Stimulated activated CD8-positive, alpha-beta memory T cell treated with anti-CD3 and anti-CD28 coated beads, Interleukin-7, amount 100 ng/mL, for 1 hour (primary cell): ENCODE data around the gene FAM200A.
"Not testable (repeated sequence)": the region's sequence is repeated elsewhere in the genome, so short reads cannot be mapped to it uniquely, and the experiment has no call there.

ENCODE experiments used
- DNase-seq, 2 donors: peaks; one replicate each; pipeline ENCODE4 v3.0.0-alpha.2; 2020; ENCODE audit warnings: low read depth in 2 of 2

The FAM200A gene

DNA sequence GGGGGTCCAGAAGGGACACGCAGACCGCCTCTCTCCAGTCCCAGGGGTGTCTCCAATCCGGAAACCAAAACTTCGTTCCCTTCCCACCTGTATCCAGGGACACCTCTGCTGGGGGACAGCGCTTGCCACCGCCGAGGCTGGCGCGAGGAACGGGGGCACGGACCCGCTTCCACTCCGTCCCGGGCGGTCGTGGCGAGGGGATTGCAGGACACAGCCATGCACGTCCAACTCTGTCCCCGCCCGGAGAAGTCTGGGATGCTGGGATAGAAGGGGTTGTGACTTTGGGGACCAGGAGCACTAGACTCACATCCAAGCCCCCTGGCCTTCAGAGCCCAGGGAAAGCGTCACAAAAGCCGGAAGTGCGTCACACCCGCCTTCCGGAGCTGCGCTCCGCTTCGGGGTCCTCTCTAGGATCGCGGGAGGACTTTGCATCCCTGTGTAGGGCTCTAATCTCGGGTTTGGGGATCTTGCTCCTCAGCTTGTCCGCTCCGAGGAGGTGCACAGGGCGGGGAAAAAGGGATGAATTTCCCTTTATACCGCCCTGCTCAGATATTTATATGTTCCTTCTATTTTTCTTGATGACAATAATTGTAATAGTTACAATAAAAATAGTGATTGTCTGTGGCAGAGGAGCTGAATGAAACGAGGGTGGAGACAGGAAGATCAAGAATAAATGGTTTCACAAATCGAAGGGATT is at the start of gene FAM200A:
FAM200A (minus strand) TSS at position 348 of the 697 bp plus-strand sequence. CDS start 3,707 bp downstream, outside the sequence.
- peak; percentile 65 to 73 for DNase-seq

DNA sequence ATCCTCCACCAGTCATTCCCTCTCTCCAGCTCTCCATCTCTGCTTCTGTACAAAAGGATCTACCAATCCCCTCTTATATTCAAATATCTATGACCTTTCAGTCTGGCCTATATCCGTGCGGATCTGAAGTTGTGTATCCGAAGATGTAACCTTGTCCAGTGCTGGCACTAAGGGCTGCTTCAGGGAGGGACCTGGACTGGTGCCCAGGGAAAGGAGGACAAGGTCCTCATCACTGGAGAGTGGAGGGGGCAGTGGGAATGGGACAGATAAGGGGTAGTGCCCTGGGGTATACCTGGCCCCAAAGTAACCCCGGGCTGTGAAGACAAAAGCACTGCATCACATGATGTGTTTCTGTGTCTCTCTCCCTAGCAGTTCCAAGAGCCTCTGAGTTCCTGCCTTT is 47.9 kb upstream of the FAM200A start:
- no peak for DNase-seq

DNA sequence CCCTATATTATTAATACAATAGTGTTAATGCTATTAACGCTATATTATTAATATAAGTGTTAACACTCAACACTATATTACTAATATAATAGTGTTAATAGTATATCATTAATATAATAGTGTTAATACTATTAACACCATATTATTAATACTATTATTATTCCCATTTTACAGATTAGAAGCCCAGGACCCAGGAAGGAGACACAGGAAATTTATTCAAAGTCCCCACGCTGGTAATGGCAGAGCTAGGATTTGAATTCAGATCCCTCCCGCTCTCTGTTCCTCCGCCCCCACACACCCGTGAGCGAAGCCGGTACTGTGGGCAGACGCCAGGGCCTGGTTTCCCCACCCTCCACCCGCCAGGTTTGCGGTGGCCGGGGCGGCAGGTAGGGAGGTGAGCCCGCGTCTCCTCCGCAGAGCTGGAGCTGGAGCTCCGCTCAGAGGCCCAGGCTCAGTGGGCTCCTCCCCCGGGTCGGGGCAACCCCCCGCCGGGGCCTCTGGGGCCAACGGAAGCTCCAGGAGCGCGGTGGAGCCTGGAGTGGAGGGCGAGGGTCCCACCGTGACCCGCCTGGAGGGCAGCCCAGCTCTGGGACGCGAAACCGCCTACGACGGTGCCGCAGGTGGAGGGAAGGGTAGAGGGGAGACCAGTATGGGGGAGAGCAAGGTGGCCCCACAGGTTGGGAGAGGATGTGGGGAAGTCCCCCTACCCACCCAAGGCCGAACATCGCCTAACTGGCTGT is 46.0 kb upstream of the FAM200A start, which contains the start of gene TMEM225B:
TMEM225B (plus strand) TSS at position 506 of the 740 bp plus-strand sequence. CDS start 6,122 bp downstream, outside the sequence.
- DNase-seq: no peak

DNA sequence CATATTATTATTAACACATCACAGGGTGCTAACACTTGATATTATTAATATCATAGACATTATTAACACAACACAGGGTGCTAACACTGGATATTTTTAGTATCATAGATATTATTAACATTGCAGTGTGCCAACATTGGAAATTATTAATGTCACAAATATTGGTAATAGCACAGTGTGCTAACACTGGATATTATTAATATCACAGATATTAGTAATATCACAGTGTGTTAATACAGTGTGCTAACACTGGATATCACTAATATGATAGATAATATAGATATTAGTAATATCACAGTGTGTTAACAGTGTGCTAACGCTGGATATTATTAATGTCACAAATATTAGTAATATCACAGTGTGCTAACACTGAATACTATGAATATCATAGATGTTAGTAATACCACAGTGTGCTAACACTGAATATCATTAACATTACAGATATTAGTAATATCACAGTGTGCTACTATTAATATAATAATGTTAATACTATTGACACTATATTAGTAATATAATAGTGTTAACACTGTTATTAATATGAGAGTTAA is 44.6 kb upstream of the FAM200A start:
- no peak for DNase-seq

DNA sequence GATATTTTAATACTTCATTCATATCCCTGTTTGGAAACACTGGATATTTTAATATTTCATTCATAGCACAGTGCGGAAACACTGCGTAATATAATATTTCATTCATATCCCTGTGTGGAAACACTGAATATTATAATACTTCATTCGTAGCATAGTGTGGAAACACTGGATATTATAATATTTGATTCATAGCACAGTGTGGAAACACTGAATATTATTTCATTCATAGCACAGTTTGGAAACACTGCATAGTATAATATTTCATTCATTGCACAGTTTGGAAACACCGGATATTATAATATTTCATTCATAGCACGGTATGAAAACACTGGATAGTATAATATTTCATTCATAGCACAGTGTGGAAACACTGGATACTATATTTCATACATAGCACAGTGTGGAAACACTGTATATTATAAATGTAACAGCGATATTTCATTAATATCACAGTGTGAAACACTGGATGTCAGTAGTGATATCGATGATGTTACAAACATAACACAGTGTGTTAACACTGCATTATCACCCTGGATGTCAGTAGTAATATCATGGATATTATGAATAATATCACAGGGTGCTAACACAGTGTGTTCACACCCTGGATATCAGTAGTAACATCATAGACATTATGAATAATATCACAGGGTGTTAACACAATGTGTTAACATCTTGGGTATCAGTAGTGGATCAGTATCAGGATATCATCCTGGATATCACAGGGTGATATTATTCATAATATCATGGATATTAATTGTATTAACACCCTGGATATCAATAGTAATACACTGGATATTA is 43.2 kb upstream of the FAM200A start:
- no peak for DNase-seq

DNA sequence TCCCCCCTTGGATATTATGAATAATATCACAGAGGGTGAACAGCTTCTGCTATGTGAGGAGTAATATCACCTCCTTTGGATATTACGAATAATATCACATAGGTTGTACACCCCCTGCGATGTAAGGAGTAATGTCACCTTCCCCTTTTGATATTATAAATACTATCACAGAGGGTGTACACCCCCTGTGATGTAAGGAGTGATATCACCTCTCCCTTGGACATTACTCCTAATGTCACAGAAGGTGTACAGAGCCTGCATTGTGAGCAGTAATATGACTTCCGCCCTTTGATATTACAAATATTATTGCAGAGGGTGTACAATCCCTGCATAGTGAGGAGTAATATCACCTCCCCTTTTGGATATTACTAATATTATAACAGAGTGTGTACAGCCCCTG is 37.0 kb upstream of the FAM200A start:
- no peak for DNase-seq

DNA sequence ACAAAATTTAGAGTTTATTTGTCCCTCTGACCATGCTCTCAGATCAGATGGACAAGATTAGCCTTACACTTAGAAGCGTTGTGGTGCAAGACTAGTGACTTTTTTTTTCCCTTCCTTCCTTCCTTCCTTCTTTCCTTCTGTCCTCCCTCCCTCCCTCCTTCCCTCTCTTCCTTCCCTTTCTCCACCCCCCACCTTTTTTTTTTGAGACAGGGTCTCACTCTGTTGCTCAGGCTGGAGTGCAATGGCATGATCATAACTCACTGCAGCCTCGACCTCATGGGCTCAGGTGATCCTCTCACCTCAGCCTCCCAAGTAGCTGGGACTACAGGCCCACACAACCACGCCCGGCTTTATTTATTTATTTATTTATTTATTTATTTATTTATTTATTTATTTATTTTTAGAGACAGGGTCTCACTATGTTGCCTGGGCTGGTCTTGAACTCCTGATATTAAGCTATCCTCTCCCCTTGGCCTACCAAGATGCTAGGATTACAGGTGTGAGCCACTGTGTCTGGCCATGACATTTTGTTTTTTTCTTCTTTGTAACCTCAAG is 28.9 kb upstream of the FAM200A start:
- not testable (repeated sequence) for DNase-seq

DNA sequence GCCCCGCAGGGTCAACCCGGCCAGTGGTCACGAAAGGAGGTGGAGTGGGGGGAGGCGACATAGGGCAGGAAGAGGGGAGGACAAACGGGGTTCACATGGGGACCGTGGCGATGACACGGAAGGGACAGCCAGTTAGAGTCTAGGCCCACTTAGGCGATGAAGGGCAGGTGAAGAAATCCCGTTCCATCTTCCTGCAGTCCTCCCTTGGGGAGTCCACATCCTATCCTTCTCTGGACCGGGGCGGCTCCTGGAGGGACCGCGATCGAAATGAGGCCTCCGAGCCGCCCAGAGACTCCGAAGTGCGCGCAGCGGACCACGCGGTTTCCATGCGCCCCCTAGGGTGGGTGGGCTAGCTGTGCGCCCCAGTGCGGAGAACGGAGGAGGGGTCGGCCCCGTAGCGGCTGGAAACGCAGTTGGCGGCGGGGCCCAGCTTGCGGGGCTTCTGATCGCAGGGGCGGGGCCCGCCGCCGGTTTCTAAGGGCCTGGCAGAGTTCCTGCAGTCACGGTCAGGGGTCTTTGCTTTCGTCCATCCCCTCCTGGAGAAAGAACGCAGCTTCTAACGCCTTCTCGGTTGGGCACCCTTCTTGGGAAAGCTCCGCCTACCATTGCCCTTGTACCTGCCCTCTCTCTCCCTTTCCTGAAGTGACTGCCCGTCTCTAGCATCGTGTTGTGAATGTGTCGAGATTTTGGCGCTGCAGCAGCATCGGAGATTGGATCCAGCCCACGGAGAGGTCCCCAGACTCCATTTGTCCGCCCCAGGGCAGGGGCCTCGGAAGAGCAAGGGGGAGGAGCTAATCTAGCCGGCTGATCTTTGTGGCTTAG is 28.3 kb upstream of the FAM200A start:
- peak; percentile 37 to 45 for DNase-seq

DNA sequence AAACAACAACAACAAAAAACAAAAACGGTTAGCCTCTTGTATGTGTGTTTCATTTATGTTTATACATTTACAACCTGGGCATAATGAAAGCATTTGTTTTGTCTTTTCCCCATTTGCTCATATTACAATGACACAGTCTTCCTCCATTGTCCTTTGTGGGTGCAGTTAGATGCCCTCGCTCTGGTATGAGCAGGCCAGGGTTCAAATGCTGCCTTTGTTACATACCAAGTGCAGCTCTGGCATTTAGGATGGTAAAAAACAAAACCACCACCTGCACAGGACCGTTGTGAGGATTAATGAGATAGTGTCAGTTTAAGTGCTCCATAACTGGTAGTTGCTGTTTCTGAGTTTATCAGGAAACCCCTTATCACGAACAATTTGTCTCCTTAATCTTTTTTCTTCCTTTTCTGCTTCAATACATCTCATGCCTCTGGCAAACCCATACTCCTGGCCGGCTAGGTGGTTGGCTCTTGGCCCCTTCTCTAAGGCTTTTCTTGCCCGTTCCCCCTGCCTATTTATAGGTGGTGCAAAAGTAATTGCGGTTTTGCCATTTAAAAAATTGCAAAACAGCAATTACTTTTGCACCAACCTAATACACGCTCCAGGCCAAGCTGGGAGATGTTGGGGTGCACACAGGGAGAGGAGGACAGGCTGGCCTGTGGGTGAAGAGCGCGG is 27.5 kb upstream of the FAM200A start:
- no peak for DNase-seq

DNA sequence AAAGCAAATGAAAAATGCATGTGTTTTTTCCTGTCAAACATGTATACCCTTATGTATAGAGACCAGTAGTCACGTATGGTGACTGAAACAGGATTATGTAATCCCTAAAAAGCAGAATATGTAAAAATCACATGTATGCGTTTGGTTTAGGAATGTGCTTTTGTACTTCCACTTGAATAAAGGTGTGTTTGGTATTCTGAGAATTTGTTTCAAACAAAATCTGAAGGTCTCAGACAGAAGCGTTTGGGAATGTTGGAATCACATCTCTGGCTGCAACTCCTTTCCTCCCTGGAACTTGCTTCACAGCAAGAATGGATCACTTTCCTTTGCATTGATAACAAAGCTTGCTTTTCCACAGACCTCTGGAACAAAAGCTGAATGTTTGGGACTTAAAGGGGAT is 24.3 kb upstream of the FAM200A start:
- no peak for DNase-seq

DNA sequence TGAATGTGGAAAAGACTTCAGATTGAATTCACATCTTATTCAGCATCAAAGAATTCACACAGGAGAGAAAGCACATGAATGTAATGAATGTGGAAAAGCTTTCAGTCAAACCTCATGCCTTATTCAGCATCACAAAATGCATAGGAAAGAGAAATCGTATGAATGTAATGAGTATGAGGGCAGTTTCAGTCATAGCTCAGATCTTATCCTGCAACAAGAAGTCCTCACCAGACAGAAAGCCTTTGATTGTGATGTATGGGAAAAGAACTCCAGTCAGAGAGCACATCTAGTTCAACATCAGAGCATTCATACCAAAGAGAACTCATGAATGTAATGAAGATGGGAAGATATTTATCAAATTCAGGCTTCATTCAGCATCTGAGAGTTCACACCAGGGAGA is 21.3 kb upstream of the FAM200A start:
- DNase-seq: no peak

DNA sequence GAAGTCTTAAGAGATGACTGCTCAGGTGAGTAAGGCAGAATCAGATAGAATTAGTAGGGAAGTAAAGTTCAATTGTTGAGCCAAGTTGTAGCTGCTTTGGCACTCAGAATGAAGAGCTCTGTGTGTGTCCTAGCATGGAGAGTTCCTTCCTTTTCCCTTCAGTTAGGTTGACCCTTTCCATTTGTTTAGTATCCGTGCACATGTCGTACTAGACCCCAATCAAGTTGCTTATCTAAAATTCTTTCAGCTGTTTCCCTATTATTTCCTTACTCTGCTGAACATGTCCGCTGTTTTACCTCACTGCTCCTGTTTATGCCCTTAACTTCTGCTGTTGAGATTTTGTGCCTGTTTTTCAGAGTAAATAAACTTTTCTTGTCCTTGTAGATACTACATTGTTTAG is 19.9 kb upstream of the FAM200A start:
- no peak for DNase-seq

DNA sequence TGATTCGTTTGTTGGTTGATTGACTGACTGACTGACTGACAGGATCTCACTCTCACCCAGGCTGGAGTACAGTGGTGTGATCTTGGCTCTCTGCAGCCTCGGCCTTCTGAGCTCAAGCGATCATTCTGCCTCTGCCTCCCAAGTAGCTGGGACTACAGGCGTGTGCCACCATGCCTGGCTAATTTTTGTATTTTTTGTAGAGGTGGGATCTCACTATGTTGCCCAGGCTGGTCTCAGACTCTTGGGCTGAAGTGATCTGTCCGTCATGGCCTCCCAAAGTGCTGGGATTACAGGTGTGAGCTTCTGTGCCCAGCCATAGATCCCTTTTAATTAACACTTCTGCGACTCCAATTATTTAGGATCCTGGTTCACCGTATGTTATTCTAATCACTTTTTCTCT is 16.9 kb upstream of the FAM200A start:
- not testable (repeated sequence) for DNase-seq

DNA sequence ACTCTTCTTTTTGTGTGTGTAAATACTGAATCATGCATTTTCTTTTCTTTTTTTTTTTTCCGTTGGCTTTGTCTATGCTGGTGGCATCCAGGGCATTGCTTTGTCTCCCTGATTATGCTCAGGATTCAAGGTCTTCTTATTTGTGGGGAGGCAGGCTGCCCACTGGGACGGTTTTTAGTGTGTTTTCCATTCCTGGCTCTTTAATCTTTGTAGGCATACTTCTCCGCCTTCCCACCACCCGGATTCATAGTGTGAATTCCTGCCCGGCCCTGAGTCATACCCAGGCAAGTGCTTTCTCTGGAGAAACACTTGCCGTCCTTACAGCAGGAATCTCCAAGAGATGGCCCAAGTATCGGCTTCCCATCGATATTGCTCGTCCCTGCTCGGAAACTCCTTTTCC is 11.7 kb upstream of the FAM200A start:
- DNase-seq: no peak

DNA sequence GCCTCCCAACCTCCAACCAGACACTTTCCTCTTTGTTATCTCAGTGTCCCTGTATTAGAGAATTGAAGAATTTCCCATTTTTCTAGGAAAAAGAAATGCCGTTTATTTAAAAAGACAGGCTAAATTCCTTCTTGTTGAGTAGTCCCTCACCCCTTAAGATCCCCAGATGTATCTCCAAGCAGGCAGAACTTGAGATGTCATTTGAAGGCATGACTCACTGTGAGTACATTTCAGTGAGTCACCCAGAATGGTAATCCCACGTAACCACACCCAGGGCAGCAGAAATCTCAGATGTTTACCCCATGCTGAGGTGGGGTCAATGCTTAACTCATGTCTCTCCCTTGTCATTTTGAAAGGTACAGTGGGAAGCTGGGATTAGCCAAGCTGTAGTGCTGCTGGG is 10.9 kb upstream of the FAM200A start:
- DNase-seq: no peak

DNA sequence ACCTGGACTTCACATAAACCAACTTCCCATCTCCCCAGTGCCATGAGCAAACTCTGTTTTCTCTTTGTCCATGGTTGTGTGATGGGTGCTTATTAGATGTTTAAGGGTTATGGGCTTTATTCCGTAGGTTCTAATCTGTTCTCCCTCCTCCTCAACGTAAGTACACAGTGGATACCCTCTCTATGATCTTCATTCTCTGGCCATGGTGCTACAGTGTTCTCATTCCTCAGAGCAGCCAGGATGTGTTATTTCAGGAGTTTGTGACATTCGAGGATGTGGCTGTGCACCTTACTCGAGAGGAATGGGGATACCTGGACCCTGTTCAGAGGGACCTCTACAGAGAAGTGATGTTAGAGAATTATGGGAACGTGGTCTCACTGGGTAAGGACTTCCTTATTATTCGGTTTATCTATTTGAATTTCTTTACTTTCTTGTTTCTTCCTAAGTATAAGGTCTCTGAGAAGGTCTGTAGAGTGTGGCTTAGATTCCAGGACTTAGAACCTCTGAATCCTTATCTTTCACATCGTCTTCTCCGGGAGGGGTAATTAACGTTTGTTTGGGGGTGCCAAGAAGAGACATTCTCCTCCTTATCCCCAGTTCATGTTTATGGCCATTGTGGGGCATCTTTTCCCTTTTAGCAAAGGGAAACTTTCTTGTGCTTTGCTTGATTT is 10.3 kb upstream of the FAM200A start:
- DNase-seq: no peak

DNA sequence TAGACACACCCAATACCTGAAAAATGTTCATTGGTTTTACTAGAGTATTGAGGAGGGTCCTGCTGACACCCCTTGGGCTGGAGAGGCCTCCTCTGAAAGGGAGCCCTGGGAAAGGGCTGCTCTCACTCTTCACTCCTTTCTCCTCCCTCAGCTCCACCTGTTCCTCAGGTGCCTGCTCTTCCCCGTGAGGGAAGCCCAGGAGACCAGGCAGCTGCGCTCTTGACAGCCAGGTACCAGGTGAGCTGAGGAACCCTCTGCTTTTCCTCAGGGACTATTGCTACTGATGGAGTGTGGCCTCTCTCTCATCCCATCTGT is 9.8 kb upstream of the FAM200A start:
- DNase-seq: no peak

DNA sequence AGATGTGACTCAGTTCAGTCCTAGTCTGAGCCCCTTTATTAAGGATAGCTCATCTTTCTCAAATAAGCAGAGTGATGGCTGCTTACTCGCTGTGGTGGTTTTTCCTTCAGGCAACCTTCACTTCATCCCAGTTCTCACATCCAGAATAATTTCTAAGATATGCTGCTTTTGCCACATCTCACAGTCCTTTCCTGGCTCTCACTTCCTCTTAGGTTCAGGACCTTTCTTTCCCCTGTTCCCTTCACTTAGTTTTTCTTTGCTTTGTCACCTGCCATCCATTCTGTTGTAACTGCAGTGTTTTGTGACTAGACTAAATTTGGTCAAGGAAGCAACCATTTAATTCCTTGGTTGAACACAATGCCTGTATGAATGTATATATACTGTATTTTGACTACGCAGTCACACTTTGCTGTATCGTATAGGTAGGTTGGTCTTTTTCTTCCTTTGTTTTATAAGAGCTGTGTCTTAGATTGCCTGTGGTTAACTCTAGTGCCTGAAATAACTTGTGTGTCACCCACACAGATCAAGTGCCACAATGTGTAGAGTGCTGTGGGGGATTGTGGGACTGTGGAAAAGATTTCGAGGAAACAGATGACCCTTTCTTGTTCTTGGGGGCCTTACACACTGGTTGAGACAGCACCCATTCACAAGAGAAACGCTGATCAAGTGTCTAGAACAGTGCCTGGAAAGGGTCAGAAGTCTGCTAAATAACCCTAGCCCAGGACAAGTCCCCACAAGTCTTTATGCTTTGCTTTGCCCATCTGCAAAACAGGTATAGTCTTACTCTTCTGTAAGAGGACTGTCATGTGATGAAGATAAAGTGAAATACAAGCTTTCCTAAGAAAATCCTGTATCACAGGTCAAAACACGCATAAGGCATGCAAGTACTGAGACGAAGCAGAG is 9.2 kb upstream of the FAM200A start:
- DNase-seq: no peak
